ENCODE measurements around the gene TNK2. TPM values are rescaled to one million over a fixed set of nuclear protein-coding genes. Genes with fewer than 3 reads are reported as not detected.
A peak's percentile ranks its signal among the peaks of the same experiment; 100 is the strongest.

TNK2 gene
- total and polyA plus RNA-seq, 2 experiments from 2014 or later: 26.1 to 95.3 TPM

- no peaks in the 10 kb centered on the region for H3K27me3 ChIP-seq
- no peak overlapping the region for H3K4me3 ChIP-seq
- no peaks in the 10 kb centered on the region for H3K36me3 ChIP-seq
- no peak for DNase-seq (ENCODE audit: low read depth in 1 of 2, low spot score in 1 of 2)
- TF ChIP-seq CTCF (IDR thresholded peaks at IDR 0.05; ENCODE audit: low read depth, low read length): no peak
- peaks cover 63% of the 10 kb centered on the region for H3K4me1 ChIP-seq (ENCODE audit: low read depth)
- peak overlapping the region; percentile 79 for H3K27ac ChIP-seq
- H3K9me3 ChIP-seq (ENCODE audit: low read depth): no peaks in the 10 kb centered on the region
These were observed 14.8 kb downstream of the TNK2 start for GRCh38 chr3:195893516-195893915.

GRCh38 chr3:195893044-195893395, 15.3 kb downstream of the TNK2 start:
- peak overlapping the region; percentile 79 for H3K27ac ChIP-seq
- no peak for DNase-seq (ENCODE audit: low read depth in 1 of 2, low spot score in 1 of 2)
- H3K4me3 ChIP-seq: peak overlapping the region; percentile 27

GRCh38 chr3:195892105-195893043, 16.0 kb downstream of the TNK2 start:
- TF ChIP-seq CTCF (IDR thresholded peaks at IDR 0.05; ENCODE audit: low read depth, low read length): no peak
- Histone ChIP-seq H3K4me3 (peak overlapping the region; percentile 27), H3K4me1 (ENCODE audit: low read depth) (peaks cover 74% of the 10 kb centered on the region), H3K9me3 (ENCODE audit: low read depth) (no peaks in the 10 kb centered on the region), H3K36me3 (no peaks in the 10 kb centered on the region), H3K27ac (peak overlapping the region; percentile 79), H3K27me3 (no peaks in the 10 kb centered on the region)
- DNase-seq (ENCODE audit: low read depth in 1 of 2, low spot score in 1 of 2): peak; percentile 76 to 78

More at GRCh38 chr3:195893044-195893395, 15.3 kb downstream of the TNK2 start:
- Histone ChIP-seq H3K36me3 (no peaks in the 10 kb centered on the region), H3K27me3 (no peaks in the 10 kb centered on the region), H3K9me3 (ENCODE audit: low read depth) (no peaks in the 10 kb centered on the region), H3K4me1 (ENCODE audit: low read depth) (peaks cover 68% of the 10 kb centered on the region)
- no peak for TF ChIP-seq CTCF (IDR thresholded peaks at IDR 0.05; ENCODE audit: low read depth, low read length)

GRCh38 chr3:195891431-195892104, 16.8 kb downstream of the TNK2 start:
- no peaks in the 10 kb centered on the region for H3K9me3 ChIP-seq (ENCODE audit: low read depth)
- H3K27me3 ChIP-seq: no peaks in the 10 kb centered on the region
- no peak for TF ChIP-seq CTCF (IDR thresholded peaks at IDR 0.05; ENCODE audit: low read depth, low read length)
- DNase-seq (ENCODE audit: low read depth in 1 of 2, low spot score in 1 of 2): no peak
- peak overlapping the region; percentile 79 for H3K27ac ChIP-seq
- H3K4me1 ChIP-seq (ENCODE audit: low read depth): peaks cover 75% of the 10 kb centered on the region
- H3K4me3 ChIP-seq: peak overlapping the region; percentile 27
- no peaks in the 10 kb centered on the region for H3K36me3 ChIP-seq

- DNase-seq (ENCODE audit: low read depth in 1 of 2, low spot score in 1 of 2): no peak
- Histone ChIP-seq H3K27me3 (no peaks in the 10 kb centered on the region), H3K36me3 (no peaks in the 10 kb centered on the region), H3K4me3 (no peak overlapping the region), H3K9me3 (ENCODE audit: low read depth) (no peaks in the 10 kb centered on the region), H3K4me1 (ENCODE audit: low read depth) (peaks cover 83% of the 10 kb centered on the region), H3K27ac (peak overlapping the region; percentile 4)
- TF ChIP-seq CTCF (IDR thresholded peaks at IDR 0.05; ENCODE audit: low read depth, low read length): no peak
These were observed 18.5 kb downstream of the TNK2 start for GRCh38 chr3:195889870-195890295.
